Astrocyte (in vitro differentiated cells and primary cell): ENCODE data around the gene FRMD4A. TPM values are rescaled to one million over a fixed set of nuclear protein-coding genes. Genes with fewer than 3 reads are reported as not detected.
A peak's percentile ranks its signal among the peaks of the same experiment; 100 is the strongest.

ENCODE experiments used
- DNase-seq: peaks from one replicate; pipeline ENCODE4 v3.0.0-alpha.2; 2010; ENCODE audit warnings: low read depth
- FAIRE-seq: peaks from 2 replicates; lab custom pipeline; 2011; peaks lifted over from hg19 to GRCh38; lab: Jason Lieb, UNC
- H2AFZ ChIP-seq: 2 replicates; pipeline ENCODE4 v1.6.0; 2012; ENCODE audit warnings: low read depth, low read length, inconsistent platforms
- H3K27ac ChIP-seq: 2 replicates; pipeline ENCODE4 v1.5.1; 2011; ENCODE audit warnings: low read depth, low read length, inconsistent platforms
- H3K27me3 ChIP-seq: 2 replicates; pipeline ENCODE4 v1.6.0; 2011; ENCODE audit warnings: low read length, inconsistent platforms; ENCODE audit not compliant: insufficient read depth
- H3K36me3 ChIP-seq: 2 replicates; pipeline ENCODE4 v1.5.1; 2011; ENCODE audit warnings: low read length, inconsistent platforms; ENCODE audit not compliant: insufficient read depth
- H3K4me1 ChIP-seq: 2 replicates; pipeline ENCODE4 v1.5.1; 2011; ENCODE audit warnings: low read length, inconsistent platforms; ENCODE audit not compliant: insufficient read depth
- H3K4me2 ChIP-seq: 2 replicates; pipeline ENCODE4 v1.6.0; 2012; ENCODE audit warnings: low read length, inconsistent platforms
- H3K4me3 ChIP-seq: 2 replicates; pipeline ENCODE4 v1.5.1; 2011; ENCODE audit warnings: low read depth, mild to moderate bottlenecking, low read length, inconsistent platforms; ENCODE audit not compliant: insufficient read depth
- H3K79me2 ChIP-seq: 2 replicates; pipeline ENCODE4 v1.6.0; 2012; ENCODE audit warnings: mild to moderate bottlenecking, low read length, inconsistent platforms; ENCODE audit not compliant: insufficient read depth
- H3K9ac ChIP-seq: 2 replicates; pipeline ENCODE4 v1.6.0; 2012; ENCODE audit warnings: mild to moderate bottlenecking, low read length, inconsistent platforms
- H3K9me3 ChIP-seq: 2 replicates; pipeline ENCODE4 v1.5.1; 2012; ENCODE audit warnings: low read depth, mild to moderate bottlenecking, low read length, inconsistent platforms; ENCODE audit not compliant: insufficient read depth
- H4K20me1 ChIP-seq: 2 replicates; pipeline ENCODE4 v1.6.0; 2012; ENCODE audit warnings: low read length, inconsistent platforms; ENCODE audit not compliant: insufficient read depth
- H3K27ac Mint-ChIP-seq: one replicate; pipeline ENCODE4 v1.8.0; 2021; ENCODE audit warnings: mild to moderate bottlenecking, mixed read lengths; ENCODE audit not compliant: unreplicated experiment
- H3K27me3 Mint-ChIP-seq: one replicate; pipeline ENCODE4 v1.8.0; 2021; ENCODE audit warnings: low read depth, mixed read lengths; ENCODE audit not compliant: unreplicated experiment
- H3K36me3 Mint-ChIP-seq: one replicate; pipeline ENCODE4 v1.8.0; 2021; ENCODE audit warnings: low read depth, mixed read lengths; ENCODE audit not compliant: unreplicated experiment
- H3K4me1 Mint-ChIP-seq: one replicate; pipeline ENCODE4 v1.8.0; 2021; ENCODE audit warnings: low read depth, mixed read lengths; ENCODE audit not compliant: unreplicated experiment
- H3K4me3 Mint-ChIP-seq: one replicate; pipeline ENCODE4 v1.8.0; 2021; ENCODE audit warnings: mild to moderate bottlenecking, moderate library complexity, mixed read lengths; ENCODE audit not compliant: unreplicated experiment
- H3K9me3 Mint-ChIP-seq: one replicate; pipeline ENCODE4 v1.8.0; 2021; ENCODE audit warnings: mild to moderate bottlenecking, mixed read lengths; ENCODE audit not compliant: unreplicated experiment
- EZH2 ChIP-seq: IDR thresholded peaks from 2 replicates; pipeline ENCODE4 v1.6.1; 2012; ENCODE audit warnings: mild to moderate bottlenecking, low read length, inconsistent platforms; ENCODE audit not compliant: insufficient read depth
- total RNA-seq: library from RNA; stranded (reverse); gene quantifications from 2 replicates; pipeline ENCODE4 v1.2.1, GENCODE V29; 2021
- TF ChIP-seq, protein P1 (sequence below): IDR thresholded peaks from 2 replicates; pipeline ENCODE4 v1.5.1; 2011; ENCODE audit warnings: low read depth, mild to moderate bottlenecking, inconsistent platforms, low read length, moderate library complexity; ENCODE audit not compliant: insufficient read depth

Gene FRMD4A
- total RNA-seq, 1 donor from 2014 or later: 82.5 TPM

DNA sequence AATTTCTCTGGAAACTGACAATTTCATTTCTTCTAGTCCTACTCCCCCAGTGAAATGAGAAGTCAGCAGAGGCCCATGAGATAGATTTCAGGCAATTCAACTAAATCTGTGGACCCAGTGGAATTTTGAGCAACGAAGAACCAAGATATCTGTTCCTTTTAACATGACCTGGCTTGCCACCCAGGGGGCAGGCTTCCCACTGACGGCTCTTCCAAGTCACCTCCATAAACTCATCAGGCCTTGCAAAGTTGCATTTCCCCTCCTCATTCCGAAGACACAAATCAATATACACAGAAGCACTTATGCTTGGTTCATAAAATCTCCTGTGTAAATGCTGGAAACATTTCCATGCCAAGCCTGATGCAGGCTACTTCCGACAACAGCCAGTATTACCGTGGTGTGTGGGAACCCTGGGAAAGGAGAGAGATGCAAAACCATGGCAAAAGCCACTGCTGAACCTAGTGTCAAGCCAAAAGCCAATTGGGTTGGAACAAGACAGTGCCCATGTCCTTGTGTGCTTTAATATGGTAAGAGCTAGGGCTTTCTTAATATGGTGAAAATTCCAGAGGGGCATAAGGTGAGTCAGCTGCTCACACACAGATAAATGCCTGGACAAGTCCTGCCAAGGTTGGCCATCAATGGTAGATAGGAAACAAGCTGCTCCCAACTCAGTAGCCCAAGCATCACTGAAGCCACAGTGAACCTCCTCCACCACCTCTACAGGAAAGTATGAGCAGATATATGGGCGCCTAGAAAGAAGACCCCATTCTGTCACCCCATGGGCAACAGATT, 1.6 kb downstream of the FRMD4A start:
- peaks cover 15% of the 10 kb centered on the region for H3K27me3 Mint-ChIP-seq
- Histone ChIP-seq H3K79me2 (no peaks in the 10 kb centered on the region), H3K27ac (no peak overlapping the region), H3K27me3 (peaks cover 17% of the 10 kb centered on the region), H3K4me1 (no peaks in the 10 kb centered on the region), H3K4me3 (no peak overlapping the region), H4K20me1 (no peaks in the 10 kb centered on the region), H3K9ac (no peak overlapping the region), H3K4me2 (no peak overlapping the region), H2AFZ (no peak overlapping the region), H3K9me3 (no peaks in the 10 kb centered on the region), H3K36me3 (no peaks in the 10 kb centered on the region)
- peaks cover 9% of the 10 kb centered on the region for H3K4me1 Mint-ChIP-seq
- no peak for DNase-seq
- TF ChIP-seq EZH2: no peak
- TF ChIP-seq, protein P1, sequence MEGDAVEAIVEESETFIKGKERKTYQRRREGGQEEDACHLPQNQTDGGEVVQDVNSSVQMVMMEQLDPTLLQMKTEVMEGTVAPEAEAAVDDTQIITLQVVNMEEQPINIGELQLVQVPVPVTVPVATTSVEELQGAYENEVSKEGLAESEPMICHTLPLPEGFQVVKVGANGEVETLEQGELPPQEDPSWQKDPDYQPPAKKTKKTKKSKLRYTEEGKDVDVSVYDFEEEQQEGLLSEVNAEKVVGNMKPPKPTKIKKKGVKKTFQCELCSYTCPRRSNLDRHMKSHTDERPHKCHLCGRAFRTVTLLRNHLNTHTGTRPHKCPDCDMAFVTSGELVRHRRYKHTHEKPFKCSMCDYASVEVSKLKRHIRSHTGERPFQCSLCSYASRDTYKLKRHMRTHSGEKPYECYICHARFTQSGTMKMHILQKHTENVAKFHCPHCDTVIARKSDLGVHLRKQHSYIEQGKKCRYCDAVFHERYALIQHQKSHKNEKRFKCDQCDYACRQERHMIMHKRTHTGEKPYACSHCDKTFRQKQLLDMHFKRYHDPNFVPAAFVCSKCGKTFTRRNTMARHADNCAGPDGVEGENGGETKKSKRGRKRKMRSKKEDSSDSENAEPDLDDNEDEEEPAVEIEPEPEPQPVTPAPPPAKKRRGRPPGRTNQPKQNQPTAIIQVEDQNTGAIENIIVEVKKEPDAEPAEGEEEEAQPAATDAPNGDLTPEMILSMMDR: no peak
- FAIRE-seq: no peak
- H3K36me3 Mint-ChIP-seq: no peaks in the 10 kb centered on the region
- H3K9me3 Mint-ChIP-seq: peaks cover 3% of the 10 kb centered on the region
- no peak overlapping the region for H3K27ac Mint-ChIP-seq
- no peak overlapping the region for H3K4me3 Mint-ChIP-seq

DNA sequence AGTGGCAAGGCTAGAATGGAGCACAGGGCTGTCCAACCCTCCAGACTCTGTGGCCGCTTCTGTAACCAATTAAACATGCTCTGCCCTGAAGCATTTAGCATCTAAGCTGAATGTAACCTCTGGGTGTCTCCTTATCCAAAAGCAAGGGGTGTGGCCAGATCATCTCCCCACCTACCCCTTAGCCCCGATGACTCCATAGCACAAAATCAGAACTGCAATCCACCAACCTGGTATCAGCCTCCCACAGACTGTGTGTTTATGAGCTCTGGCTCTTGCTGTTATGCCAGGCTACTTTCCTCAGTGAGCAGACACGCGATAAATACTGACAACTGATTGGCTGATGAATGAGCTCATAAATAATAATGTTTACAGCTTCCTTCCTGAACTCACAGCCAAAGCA, 3.2 kb downstream of the FRMD4A start:
- H3K27me3 Mint-ChIP-seq: peaks cover 14% of the 10 kb centered on the region
- Histone ChIP-seq H2AFZ (no peak overlapping the region), H3K4me1 (no peaks in the 10 kb centered on the region), H3K79me2 (no peaks in the 10 kb centered on the region), H3K4me2 (no peak overlapping the region), H3K27me3 (peaks cover 15% of the 10 kb centered on the region), H3K9ac (no peak overlapping the region), H3K27ac (no peak overlapping the region), H4K20me1 (no peaks in the 10 kb centered on the region), H3K4me3 (no peak overlapping the region), H3K9me3 (no peaks in the 10 kb centered on the region), H3K36me3 (no peaks in the 10 kb centered on the region)
- H3K9me3 Mint-ChIP-seq: peaks cover 3% of the 10 kb centered on the region
- H3K27ac Mint-ChIP-seq: no peak overlapping the region
- H3K4me3 Mint-ChIP-seq: no peak overlapping the region
- H3K36me3 Mint-ChIP-seq: no peaks in the 10 kb centered on the region
- DNase-seq (no peak), FAIRE-seq (no peak)
- TF ChIP-seq, protein P1: no peak
- TF ChIP-seq EZH2: no peak
- H3K4me1 Mint-ChIP-seq: peaks cover 9% of the 10 kb centered on the region

- peak; percentile 14 for DNase-seq
These were observed 4.1 kb downstream of the FRMD4A start for GRCh38 chr10:14326581-14326980.

More at GRCh38 chr10:14326581-14326980, 4.1 kb downstream of the FRMD4A start:
- H3K79me2 ChIP-seq: no peaks in the 10 kb centered on the region
- no peak overlapping the region for H3K27ac ChIP-seq
- Mint-ChIP-seq H3K27me3 (peaks cover 14% of the 10 kb centered on the region), H3K4me1 (peaks cover 9% of the 10 kb centered on the region), H3K9me3 (peaks cover 3% of the 10 kb centered on the region), H3K27ac (no peak overlapping the region), H3K36me3 (no peaks in the 10 kb centered on the region), H3K4me3 (no peak overlapping the region)
- H3K4me2 ChIP-seq: no peak overlapping the region
- H3K9ac ChIP-seq: no peak overlapping the region
- H3K36me3 ChIP-seq: no peaks in the 10 kb centered on the region
- TF ChIP-seq, protein P1: no peak
- TF ChIP-seq EZH2: no peak
- no peaks in the 10 kb centered on the region for H4K20me1 ChIP-seq
- H3K9me3 ChIP-seq: no peaks in the 10 kb centered on the region
- peaks cover 16% of the 10 kb centered on the region for H3K27me3 ChIP-seq
- H3K4me1 ChIP-seq: no peaks in the 10 kb centered on the region
- no peak for FAIRE-seq
- no peak overlapping the region for H3K4me3 ChIP-seq
- no peak overlapping the region for H2AFZ ChIP-seq
